ENCODE results near the gene RTN4R. TPM values are rescaled to one million over a fixed set of nuclear protein-coding genes. Genes with fewer than 3 reads are reported as not detected.

The RTN4R gene
- total and polyA plus RNA-seq, 9 of the 15 experiments (the other 6 are each of a cell fraction or from before 2014, with no cell fraction given) = 0.04 to 2.8 (median 1.4) TPM; not detected in 3

DNA sequence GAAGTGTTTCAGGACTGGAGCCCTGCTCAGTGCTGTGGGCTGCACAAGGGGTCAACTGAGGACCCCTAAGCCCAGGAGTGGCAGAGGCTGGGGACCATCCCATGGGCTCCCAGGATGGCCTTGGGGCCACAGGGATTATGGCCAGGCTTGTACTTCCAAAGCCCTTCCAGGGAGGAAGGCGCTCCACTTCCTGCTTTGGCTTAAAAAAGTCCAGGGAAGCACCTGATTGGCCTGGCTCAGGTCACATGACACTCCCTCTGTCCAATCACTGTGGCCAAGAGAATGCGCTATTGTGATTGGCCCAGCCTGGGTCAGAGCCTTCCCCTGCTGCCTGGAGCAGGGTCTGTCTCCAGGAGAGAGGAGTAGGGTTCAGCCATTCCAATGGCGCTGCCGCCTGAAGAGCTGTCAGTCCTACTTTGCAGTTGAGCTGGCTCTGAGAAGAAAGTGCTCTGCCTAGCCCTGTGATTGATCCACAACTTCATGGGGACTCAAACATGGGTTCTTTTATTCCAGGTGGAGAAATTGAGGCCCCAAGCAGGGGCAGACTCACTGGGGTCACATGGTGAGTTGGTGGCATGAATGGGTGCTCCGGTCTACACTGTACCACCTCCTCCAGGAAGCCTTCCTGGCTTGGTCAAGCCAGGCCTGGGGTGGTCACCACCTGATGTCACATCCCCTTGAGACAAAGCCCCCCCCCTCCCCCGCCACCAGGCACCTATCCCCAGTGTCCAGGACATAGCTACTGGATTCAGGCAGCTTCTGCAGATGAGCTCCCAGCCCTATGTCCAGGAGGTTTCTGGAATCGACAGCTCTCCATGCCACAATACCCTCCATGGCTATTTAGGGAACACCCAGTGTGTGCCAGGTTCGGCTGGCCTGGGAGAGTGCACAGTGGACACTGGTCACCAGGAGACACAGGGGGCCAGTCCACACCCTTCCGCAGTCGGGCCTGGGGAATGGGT, 48.2 kb downstream of the RTN4R start (continued):
- TF ChIP-seq, protein P1, sequence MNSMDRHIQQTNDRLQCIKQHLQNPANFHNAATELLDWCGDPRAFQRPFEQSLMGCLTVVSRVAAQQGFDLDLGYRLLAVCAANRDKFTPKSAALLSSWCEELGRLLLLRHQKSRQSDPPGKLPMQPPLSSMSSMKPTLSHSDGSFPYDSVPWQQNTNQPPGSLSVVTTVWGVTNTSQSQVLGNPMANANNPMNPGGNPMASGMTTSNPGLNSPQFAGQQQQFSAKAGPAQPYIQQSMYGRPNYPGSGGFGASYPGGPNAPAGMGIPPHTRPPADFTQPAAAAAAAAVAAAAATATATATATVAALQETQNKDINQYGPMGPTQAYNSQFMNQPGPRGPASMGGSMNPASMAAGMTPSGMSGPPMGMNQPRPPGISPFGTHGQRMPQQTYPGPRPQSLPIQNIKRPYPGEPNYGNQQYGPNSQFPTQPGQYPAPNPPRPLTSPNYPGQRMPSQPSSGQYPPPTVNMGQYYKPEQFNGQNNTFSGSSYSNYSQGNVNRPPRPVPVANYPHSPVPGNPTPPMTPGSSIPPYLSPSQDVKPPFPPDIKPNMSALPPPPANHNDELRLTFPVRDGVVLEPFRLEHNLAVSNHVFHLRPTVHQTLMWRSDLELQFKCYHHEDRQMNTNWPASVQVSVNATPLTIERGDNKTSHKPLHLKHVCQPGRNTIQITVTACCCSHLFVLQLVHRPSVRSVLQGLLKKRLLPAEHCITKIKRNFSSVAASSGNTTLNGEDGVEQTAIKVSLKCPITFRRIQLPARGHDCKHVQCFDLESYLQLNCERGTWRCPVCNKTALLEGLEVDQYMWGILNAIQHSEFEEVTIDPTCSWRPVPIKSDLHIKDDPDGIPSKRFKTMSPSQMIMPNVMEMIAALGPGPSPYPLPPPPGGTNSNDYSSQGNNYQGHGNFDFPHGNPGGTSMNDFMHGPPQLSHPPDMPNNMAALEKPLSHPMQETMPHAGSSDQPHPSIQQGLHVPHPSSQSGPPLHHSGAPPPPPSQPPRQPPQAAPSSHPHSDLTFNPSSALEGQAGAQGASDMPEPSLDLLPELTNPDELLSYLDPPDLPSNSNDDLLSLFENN (IDR thresholded peaks at IDR 0.05; ENCODE audit: low read depth in 2 of 2, low read length in 2 of 2) = no peak
- peak; percentile 96 for TF ChIP-seq USF1 (CRISPR knock-in tag; IDR thresholded peaks at IDR 0.05)
- peak; percentile 29; the same call in 1 of the 2 replicates for TF ChIP-seq REST (IDR thresholded peaks at IDR 0.05; ENCODE audit: borderline replicate concordance)
- no peak for TF ChIP-seq REST (CRISPR knock-in tag; IDR thresholded peaks at IDR 0.05; ENCODE audit: low read depth)
- peak; percentile 36; the same call in 1 of the 2 replicates for TF ChIP-seq STAG1 (CRISPR knock-in tag; IDR thresholded peaks at IDR 0.05; ENCODE audit: borderline replicate concordance)
- no peak for TF ChIP-seq ATF1 (CRISPR knock-in tag; IDR thresholded peaks at IDR 0.05)
- TF ChIP-seq ATF1 (tag; IDR thresholded peaks at IDR 0.05) = peak; percentile 33; the same call in 1 of the 2 replicates
- TF ChIP-seq, protein P2, sequence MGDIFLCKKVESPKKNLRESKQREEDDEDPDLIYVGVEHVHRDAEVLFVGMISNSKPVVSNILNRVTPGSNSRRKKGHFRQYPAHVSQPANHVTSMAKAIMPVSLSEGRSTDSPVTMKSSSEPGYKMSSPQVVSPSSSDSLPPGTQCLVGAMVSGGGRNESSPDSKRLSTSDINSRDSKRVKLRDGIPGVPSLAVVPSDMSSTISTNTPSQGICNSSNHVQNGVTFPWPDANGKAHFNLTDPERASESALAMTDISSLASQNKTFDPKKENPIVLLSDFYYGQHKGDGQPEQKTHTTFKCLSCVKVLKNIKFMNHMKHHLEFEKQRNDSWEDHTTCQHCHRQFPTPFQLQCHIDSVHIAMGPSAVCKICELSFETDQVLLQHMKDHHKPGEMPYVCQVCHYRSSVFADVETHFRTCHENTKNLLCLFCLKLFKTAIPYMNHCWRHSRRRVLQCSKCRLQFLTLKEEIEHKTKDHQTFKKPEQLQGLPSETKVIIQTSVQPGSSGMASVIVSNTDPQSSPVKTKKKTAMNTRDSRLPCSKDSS (IDR thresholded peaks at IDR 0.05; ENCODE audit: low read depth, partially characterized antibody) = no peak
- peak; percentile 53; the same call in 1 of the 2 replicates for TF ChIP-seq HDAC2 (IDR thresholded peaks at IDR 0.05)
- peak; percentile 95 for TF ChIP-seq TOE1 (IDR thresholded peaks at IDR 0.05; ENCODE audit: borderline replicate concordance)
- TF ChIP-seq TOE1 (CRISPR knock-in tag; IDR thresholded peaks at IDR 0.05; ENCODE audit: borderline replicate concordance, low read depth) = no peak
- TF ChIP-seq RUNX1 (IDR thresholded peaks at IDR 0.05; ENCODE audit: low read depth) = peak; percentile 45; the same call in 1 of the 2 replicates

All from K562 (cell line).